Measurements from ENCODE around the gene LSR.

The LSR gene

GRCh38 chr19:35267818-35268535 lies 19.2 kb downstream of the LSR start (continued):
- TF ChIP-seq ZNF391 (tag by site-specific recombination; IDR thresholded peaks at IDR 0.05; ENCODE audit: borderline replicate concordance, low read depth) (peak; percentile 84; the same call in 1 of the 2 replicates), ZNF146 (tag by site-specific recombination; IDR thresholded peaks at IDR 0.05) (no peak), ZBTB26 (tag by site-specific recombination; optimal IDR thresholded peaks at IDR 0.05) (peak; percentile 67), ZNF518A (tag by site-specific recombination; conservative IDR thresholded peaks at IDR 0.05; ENCODE audit: low read depth) (0 out of 2 replicates have a peak, but pooled peaks have one; percentile 29), ZFHX2 (tag by site-specific recombination; conservative IDR thresholded peaks at IDR 0.05) (no peak), ZNF423 (tag by site-specific recombination; IDR thresholded peaks at IDR 0.05) (no peak), ZNF214 (tag by site-specific recombination; IDR thresholded peaks at IDR 0.05; ENCODE audit: borderline replicate concordance) (no peak), ZNF24 (tag by site-specific recombination; IDR thresholded peaks at IDR 0.05) (no peak), ZNF133 (tag by site-specific recombination; IDR thresholded peaks at IDR 0.05) (no peak), ZNF792 (tag by site-specific recombination; IDR thresholded peaks at IDR 0.05) (no peak), ZBTB11 (tag by site-specific recombination; conservative IDR thresholded peaks at IDR 0.05; ENCODE audit: low read depth) (peak; percentile 36), ZNF830 (tag by site-specific recombination; IDR thresholded peaks at IDR 0.05; ENCODE audit: low read depth) (no peak), ZNF132 (tag by site-specific recombination; IDR thresholded peaks at IDR 0.05; ENCODE audit: borderline replicate concordance) (no peak), ZNF416 (tag by site-specific recombination; IDR thresholded peaks at IDR 0.05) (no peak), ZBTB21 (tag by site-specific recombination; IDR thresholded peaks at IDR 0.05) (peak; percentile 35; the same call in 1 of the 2 replicates), ZFP69B (tag by site-specific recombination; IDR thresholded peaks at IDR 0.05) (no peak), YY2 (tag by site-specific recombination; IDR thresholded peaks at IDR 0.05) (no peak), ZNF560 (tag by site-specific recombination; IDR thresholded peaks at IDR 0.05; ENCODE audit: borderline replicate concordance) (no peak), ZNF670 (tag by site-specific recombination; IDR thresholded peaks at IDR 0.05; ENCODE audit: low read depth) (no peak), PATZ1 (tag by site-specific recombination; IDR thresholded peaks at IDR 0.05) (peak; percentile 81; the same call in 1 of the 2 replicates), ZBTB6 (tag by site-specific recombination; IDR thresholded peaks at IDR 0.05) (no peak), ZNF561 (tag by site-specific recombination; IDR thresholded peaks at IDR 0.05; ENCODE audit: borderline replicate concordance) (no peak; the same call in 1 of the 2 replicates)
